HL-60 (cell line): ENCODE measurements around the gene NOS1.

Experiments
- CTCF ChIP-seq: IDR thresholded peaks from one replicate; pipeline ENCODE4 v1.5.1; 2011; ENCODE audit warnings: low read length, control low read depth, inconsistent platforms; ENCODE audit not compliant: insufficient read depth
- GABPA ChIP-seq: IDR thresholded peaks from 2 replicates; pipeline ENCODE4 v1.6.1; 2012; ENCODE audit warnings: low read depth
- POLR2AphosphoS5 ChIP-seq: IDR thresholded peaks from 2 replicates; pipeline ENCODE4 v1.6.1; 2012; ENCODE audit warnings: low read depth
- REST ChIP-seq: IDR thresholded peaks from 2 replicates; pipeline ENCODE4 v1.6.1; 2012; ENCODE audit warnings: low read depth; ENCODE audit not compliant: insufficient replicate concordance
- SPI1 ChIP-seq: IDR thresholded peaks from 2 replicates; pipeline ENCODE4 v1.6.1; 2012; ENCODE audit warnings: low read depth, mild to moderate bottlenecking, borderline replicate concordance

- TF ChIP-seq POLR2AphosphoS5 (no peak), CTCF (no peak), GABPA (no peak), REST (no peak), SPI1 (no peak)
Observed at GRCh38 chr12:117172168-117172567, 189.3 kb downstream of the NOS1 start.
